Mucosa of stomach (tissue), 1 donor: Measurements from ENCODE around the gene DDX51.
"Not testable (repeated sequence)": the region's sequence is repeated elsewhere in the genome, so short reads cannot be mapped to it uniquely, and the experiment has no call there.

Experiments used
- H3K27me3 ChIP-seq: one replicate; pipeline ENCODE4 v1.7.0; 2013; ENCODE audit warnings: mild to moderate bottlenecking, low read length; ENCODE audit not compliant: control insufficient read depth, insufficient read depth
- H3K36me3 ChIP-seq: one replicate; pipeline ENCODE4 v1.7.0; 2013; ENCODE audit warnings: low read length; ENCODE audit not compliant: control insufficient read depth, insufficient read depth
- H3K4me1 ChIP-seq: one replicate; pipeline ENCODE4 v1.7.0; 2013; ENCODE audit warnings: mild to moderate bottlenecking, low read length; ENCODE audit not compliant: control insufficient read depth, insufficient read depth
- H3K4me3 ChIP-seq: one replicate; pipeline ENCODE4 v1.7.0; 2013; ENCODE audit warnings: low read length
- H3K9ac ChIP-seq: one replicate; pipeline ENCODE4 v1.7.0; 2013; ENCODE audit warnings: mild to moderate bottlenecking, low read length, moderate library complexity
- H3K9me3 ChIP-seq: one replicate; pipeline ENCODE4 v1.7.0; 2013; ENCODE audit warnings: mild to moderate bottlenecking, low read length, moderate library complexity; ENCODE audit not compliant: control insufficient read depth
- donor health status: Pancreatic carcinoma.

The DDX51 gene

DNA sequence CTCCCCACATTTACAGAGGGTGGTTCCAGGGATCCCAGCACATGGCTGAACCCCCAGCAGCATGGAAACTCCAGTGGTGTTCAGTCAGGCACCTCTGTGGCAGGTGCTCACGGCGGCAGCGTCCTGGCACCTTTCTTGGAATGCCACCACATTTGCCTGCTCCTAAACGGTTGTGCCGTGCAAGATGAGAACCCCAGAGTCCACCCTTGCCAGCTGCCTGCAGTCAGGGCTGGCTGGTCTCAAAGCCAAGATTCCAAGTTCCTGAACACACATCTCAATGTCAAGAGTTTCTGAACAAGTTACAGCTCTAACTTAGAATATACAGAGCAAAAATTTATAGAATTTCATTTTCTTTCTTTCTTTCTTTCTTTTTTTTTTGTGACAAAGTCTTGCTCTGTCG, 38.7 kb downstream of the DDX51 start:
- Histone ChIP-seq H3K4me3 (no peak overlapping the region), H3K4me1 (no peaks in the 10 kb centered on the region), H3K36me3 (no peaks in the 10 kb centered on the region), H3K9ac (no peak overlapping the region), H3K27me3 (no peaks in the 10 kb centered on the region), H3K9me3 (no peaks in the 10 kb centered on the region)

GRCh38 chr12:132103542-132104308, 40.4 kb downstream of the DDX51 start:
- no peaks in the 10 kb centered on the region for H3K36me3 ChIP-seq
- no peak overlapping the region for H3K4me3 ChIP-seq
- no peaks in the 10 kb centered on the region for H3K9me3 ChIP-seq
- no peaks in the 10 kb centered on the region for H3K27me3 ChIP-seq
- H3K4me1 ChIP-seq = no peaks in the 10 kb centered on the region
- H3K9ac ChIP-seq = no peak overlapping the region

DNA sequence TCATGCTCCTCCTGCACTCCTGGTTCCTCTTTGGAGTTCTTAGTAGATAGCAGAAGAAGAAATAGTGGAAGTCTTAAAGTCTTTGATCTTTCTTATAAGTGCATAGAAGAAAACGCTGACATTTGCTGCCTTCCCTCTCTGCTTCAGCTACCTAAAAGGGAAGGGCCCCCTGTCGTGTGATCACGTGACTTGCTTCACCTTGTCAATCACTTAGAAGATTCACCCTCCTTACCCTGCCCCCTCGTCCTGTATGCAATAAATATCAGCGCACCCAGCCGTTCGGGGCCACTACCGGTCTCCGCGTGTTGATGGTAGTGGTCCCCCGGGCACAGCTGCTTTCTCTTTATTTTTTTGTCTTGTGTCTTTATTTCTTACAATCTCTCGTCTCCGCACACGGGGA, 41.0 kb downstream of the DDX51 start:
- H3K27me3 ChIP-seq, H3K9me3 ChIP-seq, H3K4me3 ChIP-seq, H3K4me1 ChIP-seq, H3K9ac ChIP-seq, H3K36me3 ChIP-seq: not testable (repeated sequence)

- Histone ChIP-seq H3K27me3 (no peaks in the 10 kb centered on the region), H3K4me1 (no peaks in the 10 kb centered on the region), H3K9ac (no peak overlapping the region), H3K4me3 (no peak overlapping the region), H3K36me3 (no peaks in the 10 kb centered on the region), H3K9me3 (no peaks in the 10 kb centered on the region)
Measured at GRCh38 chr12:132102297-132102696, 41.8 kb downstream of the DDX51 start.

GRCh38 chr12:132100306-132101065, 43.6 kb downstream of the DDX51 start:
- no peaks in the 10 kb centered on the region for H3K36me3 ChIP-seq
- H3K4me3 ChIP-seq = no peak overlapping the region
- no peak overlapping the region for H3K9ac ChIP-seq
- no peaks in the 10 kb centered on the region for H3K9me3 ChIP-seq
- no peaks in the 10 kb centered on the region for H3K27me3 ChIP-seq
- no peaks in the 10 kb centered on the region for H3K4me1 ChIP-seq

- H3K9me3 ChIP-seq = no peaks in the 10 kb centered on the region
- H3K4me3 ChIP-seq = no peak overlapping the region
- no peaks in the 10 kb centered on the region for H3K4me1 ChIP-seq
- H3K9ac ChIP-seq = no peak overlapping the region
- no peaks in the 10 kb centered on the region for H3K27me3 ChIP-seq
- H3K36me3 ChIP-seq = no peaks in the 10 kb centered on the region
Measured at GRCh38 chr12:132099739-132100138, 44.4 kb downstream of the DDX51 start.

DNA sequence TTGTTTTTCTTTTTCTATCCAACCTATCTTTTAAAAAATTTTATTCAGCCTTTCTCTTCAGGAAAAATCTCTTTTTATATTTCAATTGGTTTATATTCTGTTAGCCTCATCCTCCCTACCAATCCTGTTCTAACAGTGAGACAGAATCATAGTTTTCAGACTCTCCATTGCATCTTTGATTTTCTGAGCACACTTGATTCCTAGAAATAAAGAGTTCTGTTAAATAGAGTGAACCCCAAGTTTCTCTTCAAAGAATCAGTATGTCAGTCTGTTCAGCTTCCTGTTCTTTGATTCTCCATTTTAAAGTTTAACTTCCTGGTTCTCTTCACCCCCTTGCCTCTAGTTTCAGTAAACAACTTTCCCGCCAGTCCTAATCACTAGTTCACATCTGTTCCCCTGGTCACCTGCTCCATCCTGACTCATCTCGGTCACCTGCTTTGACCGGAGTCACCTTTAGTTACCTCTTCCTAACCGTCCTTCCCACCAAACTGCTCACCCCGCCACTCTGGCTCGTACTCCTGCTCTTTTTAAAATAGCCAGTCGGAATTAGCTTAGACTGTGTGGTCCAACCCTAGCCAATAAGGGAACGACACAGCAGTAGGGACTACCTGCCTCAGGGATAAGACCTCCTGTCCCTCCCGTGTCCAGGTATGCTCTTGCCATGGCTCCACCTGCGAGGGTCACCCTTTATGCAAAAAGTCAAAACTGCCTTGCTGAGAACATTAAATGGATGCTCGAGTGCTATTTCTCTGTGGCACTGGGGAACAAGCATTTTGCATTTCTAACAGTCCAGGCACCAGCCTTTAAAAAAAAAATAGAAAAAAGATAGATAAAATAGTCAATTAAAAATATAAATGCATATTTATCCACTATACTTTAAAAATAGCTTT, 48.4 kb downstream of the DDX51 start:
- Histone ChIP-seq H3K36me3 (no peaks in the 10 kb centered on the region), H3K9ac (no peak overlapping the region), H3K9me3 (no peaks in the 10 kb centered on the region), H3K27me3 (no peaks in the 10 kb centered on the region), H3K4me3 (no peak overlapping the region), H3K4me1 (no peaks in the 10 kb centered on the region)

- no peaks in the 10 kb centered on the region for H3K4me1 ChIP-seq
- H3K9me3 ChIP-seq = no peaks in the 10 kb centered on the region
- no peak overlapping the region for H3K9ac ChIP-seq
- H3K4me3 ChIP-seq = no peak overlapping the region
- no peaks in the 10 kb centered on the region for H3K27me3 ChIP-seq
- H3K36me3 ChIP-seq = no peaks in the 10 kb centered on the region
Measured at GRCh38 chr12:132094269-132094891, 49.7 kb downstream of the DDX51 start.

DNA sequence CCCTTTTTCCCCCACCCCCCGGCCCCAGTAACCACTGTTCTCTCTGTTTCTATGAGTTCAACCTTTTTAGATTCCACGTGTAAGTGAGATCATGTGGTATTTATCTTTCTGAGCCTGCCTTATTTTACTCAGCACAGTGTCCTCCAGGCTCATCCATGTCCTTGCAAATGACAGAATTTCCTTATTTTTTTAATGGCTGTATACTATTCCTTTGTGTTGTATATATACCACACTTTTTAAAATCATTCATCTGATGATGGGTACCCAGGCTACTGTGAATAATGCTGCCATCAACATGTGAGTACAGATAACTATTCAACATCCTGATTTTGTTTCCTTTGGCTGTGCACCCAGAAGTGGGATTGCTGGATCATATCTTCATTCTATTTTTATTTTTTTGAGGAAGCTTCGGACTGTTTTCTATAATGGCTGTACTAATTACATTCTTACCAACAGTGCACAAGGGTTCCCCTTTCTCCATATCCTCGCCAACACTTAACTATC, 54.7 kb downstream of the DDX51 start:
- H3K4me3 ChIP-seq = no peak overlapping the region

More for the DNA sequence above, 54.7 kb downstream of the DDX51 start:
- Histone ChIP-seq H3K9me3 (no peaks in the 10 kb centered on the region), H3K36me3 (no peaks in the 10 kb centered on the region), H3K9ac (no peak overlapping the region), H3K4me1 (no peaks in the 10 kb centered on the region), H3K27me3 (no peaks in the 10 kb centered on the region)
